NCI-H146 treated with DMSO at 0.1 percent for 48 hours (cell line): ENCODE measurements around the gene MUC2.

Source experiments
- DNase-seq: peaks from one replicate; lab custom pipeline; 2025; ENCODE audit not compliant: unreplicated experiment; lab: John Stamatoyannopoulos, UW

MUC2 gene

GRCh38 chr11:1036303-1036923 is 38.3 kb upstream of the MUC2 start, which contains the start of gene MUC6:
Gene MUC6 (minus strand): TSS chr11:1036718. CDS start chr11:1036655, 63 bp downstream.
- DNase-seq = peak; percentile 63

DNA sequence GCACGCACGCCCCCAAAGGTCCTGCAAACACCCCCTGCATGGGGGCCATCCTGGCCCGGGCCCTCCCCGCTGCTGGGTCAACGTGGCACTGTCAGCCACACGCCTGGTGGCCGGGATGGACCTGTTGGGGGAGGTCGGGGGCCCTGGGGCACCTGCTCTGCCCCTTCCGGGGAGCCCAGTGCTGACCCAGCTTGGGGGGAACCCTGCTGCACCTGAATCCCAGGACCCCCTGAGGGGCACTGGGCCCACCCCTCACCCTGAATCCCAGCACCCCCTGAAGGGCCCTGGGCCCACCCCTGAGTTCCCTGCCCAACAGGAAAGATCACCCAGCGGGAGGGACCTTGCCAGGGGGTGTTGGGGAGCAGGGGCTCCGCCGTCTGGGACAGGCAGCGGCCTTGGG is 37.7 kb upstream of the MUC2 start:
- DNase-seq = no peak

GRCh38 chr11:1037506-1038055 is 37.1 kb upstream of the MUC2 start:
- no peak for DNase-seq

DNA sequence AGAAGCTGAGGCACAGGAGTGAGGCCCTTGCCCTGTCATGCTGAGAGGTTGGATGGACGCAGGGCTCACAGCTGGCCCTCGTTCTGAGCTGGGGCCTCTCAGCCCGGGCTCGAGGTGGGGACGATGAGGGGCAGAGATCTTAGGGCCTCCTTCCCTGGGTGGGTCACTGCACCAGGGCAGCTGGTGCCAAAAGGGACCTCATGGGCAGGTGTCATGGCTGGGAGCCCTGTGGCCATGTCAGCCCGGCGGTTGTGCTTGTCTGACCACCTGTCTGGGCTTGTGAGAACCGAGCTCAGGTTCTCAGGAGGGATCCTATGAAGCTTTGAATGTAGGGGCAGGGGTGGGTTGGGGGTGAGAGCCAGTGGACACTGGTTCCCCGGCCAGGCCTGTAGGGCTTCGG is 36.3 kb upstream of the MUC2 start:
- no peak for DNase-seq

DNA sequence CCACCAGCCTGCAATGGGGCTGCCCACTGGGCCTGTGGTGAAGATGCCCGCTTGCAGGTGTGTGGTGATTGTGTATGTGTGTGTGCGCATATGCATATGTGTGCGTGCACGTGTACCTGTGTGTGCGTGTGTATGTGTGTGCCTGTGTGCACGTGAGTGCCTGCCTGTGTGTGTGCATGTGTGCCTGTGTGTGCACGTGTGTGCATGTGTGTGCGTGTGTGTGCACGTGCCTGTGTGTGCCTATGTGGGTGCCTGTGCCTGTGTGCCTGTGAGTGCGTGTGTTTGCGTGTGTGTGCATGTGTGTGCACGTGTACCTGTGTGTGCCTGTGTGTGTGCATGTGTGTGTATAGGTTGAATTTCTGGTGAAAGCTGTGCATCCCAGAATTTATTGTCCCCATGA is 35.8 kb upstream of the MUC2 start:
- DNase-seq = no peak

DNA sequence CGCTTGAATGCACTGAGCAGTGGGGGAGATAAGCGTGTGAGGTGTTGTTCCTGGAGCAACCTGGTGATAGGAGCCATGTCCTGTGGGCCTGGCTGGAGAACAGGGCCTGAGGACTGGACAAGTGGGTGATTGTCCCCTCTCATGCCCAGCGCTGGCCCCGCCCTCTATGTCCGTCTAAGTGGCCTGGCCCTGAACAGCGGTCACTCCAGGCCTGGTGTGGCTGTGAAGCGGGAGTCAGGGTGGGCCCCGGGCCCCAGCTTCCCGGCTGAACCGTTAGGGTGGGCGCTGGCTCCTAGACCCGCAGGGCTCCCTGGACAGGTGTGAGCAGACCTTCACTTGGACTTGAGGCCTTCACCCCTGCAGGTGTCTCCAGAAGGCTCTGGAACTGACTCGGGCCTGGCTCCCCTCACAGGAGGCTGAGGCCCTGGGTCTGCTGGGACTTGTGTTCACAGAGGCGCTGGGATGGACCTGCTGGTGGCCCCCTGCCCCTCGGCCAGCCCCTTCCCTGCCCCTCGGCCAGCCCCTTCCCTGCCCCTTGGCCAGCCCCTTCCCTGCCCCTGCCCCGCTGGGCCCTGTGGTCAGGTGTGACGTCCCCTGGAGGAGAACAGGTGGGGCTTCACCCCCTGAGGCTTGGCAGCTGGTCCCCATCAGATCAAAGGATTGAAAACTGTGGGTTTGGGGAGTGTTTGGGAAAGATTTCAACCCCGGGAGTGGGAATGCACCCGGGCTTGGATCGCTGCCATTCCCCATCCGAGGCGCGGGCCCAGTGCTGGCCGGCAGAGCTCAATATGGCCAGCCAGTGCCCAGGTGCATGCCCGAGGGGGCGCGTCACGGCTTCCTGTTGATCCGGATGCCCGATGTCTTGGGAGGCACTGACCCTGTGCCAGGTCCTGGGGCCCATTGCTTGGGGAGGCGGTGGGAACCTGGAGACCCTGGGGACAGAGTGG is 34.9 kb upstream of the MUC2 start:
- no peak for DNase-seq

DNA sequence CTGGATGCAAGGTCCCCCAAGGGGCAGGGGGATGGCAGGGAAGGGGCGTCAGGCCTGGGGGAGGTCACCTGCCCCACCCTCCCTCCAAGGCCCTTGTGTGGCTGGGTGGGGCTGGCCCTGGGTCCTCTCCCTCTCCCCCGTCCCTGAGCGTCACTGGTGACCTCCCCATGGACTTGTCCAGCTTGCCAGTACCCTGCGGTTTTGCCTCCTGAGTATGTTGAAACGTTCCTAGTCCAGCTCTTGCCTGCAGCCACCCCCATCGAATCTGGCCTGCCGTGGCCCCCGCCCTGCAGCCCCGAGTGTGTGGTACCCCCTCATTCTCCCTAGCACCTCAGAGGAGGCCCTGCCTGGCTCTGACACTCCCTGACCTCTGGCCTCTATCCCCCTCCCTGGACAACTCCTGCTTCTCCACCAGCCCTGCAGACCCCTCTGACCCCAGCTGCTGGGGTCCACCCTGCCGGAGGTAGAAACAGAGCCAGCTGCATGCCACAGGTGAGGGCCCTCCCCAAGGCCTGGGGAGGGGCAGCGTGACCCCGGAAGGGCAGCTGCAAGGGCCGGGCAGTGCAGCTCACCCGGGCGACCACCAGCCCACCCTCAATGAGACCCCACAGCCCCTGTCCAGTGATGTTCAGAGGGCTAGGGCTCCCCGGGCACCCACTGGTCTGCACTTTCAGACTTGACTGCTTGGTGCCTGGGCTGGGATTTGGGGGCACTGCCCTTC is 34.1 kb upstream of the MUC2 start:
- no peak for DNase-seq

GRCh38 chr11:1041149-1041467 is 33.6 kb upstream of the MUC2 start:
- no peak for DNase-seq

DNA sequence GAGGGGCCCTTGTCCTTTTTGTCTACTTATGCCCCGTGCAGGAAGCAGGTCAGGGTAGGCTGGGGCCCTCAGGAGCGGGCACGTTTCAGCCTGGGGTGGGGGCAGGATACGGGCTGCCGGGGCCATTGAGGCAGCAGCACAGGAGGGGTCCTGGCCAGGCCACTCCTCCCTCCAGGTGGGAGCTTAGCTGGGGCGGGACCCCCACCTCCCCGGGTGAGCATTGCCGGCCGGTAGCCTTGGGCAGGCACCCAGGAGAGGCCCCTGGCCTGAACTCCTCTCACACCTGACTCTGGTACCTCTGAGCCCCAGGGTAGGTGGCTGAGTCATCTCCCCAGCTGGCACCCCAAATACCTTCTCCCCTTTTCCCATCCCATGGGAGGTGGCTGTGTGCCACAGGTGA is 33.2 kb upstream of the MUC2 start:
- DNase-seq = no peak

DNA sequence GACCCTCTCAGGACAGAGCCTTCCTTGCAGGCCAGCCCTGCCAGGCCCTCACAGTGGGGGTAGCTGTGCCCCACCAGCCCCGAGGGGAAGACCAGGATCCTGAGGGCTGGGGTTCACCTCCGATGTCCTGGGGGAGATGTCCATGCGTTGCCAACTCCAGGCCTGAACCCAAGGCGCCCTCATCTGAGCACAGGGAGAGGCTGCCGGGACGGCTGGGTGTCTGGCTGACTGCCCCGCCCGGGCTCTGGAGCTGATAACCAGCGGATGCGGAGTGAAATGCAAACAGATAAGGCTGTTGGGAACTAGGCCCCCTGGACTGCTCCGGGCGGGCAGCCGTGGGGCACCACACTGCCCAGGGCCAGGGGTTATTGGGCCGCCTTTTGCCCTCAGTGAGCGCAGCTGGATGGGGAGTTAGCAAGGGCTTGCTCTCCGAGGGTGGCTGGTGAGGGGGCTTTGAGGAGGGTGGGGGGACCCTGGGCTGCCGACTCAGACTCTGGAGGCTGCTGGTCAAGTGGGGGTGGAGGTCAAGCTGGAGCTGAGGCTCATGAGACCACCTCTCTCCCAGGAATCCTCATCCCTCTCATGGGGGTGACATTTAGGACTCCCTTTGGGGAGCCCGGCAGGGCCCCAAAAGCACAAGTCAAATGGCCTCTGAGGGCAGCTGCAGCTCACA is 32.6 kb upstream of the MUC2 start:
- DNase-seq = peak; percentile 6

- no peak for DNase-seq
These were observed 31.8 kb upstream of the MUC2 start for GRCh38 chr11:1042626-1043562.

GRCh38 chr11:1043563-1044096 is 31.0 kb upstream of the MUC2 start:
- DNase-seq = peak; percentile 1

GRCh38 chr11:1044160-1044559 is 30.5 kb upstream of the MUC2 start:
- DNase-seq = no peak

GRCh38 chr11:1047595-1048156 is 27.0 kb upstream of the MUC2 start:
- no peak for DNase-seq

DNA sequence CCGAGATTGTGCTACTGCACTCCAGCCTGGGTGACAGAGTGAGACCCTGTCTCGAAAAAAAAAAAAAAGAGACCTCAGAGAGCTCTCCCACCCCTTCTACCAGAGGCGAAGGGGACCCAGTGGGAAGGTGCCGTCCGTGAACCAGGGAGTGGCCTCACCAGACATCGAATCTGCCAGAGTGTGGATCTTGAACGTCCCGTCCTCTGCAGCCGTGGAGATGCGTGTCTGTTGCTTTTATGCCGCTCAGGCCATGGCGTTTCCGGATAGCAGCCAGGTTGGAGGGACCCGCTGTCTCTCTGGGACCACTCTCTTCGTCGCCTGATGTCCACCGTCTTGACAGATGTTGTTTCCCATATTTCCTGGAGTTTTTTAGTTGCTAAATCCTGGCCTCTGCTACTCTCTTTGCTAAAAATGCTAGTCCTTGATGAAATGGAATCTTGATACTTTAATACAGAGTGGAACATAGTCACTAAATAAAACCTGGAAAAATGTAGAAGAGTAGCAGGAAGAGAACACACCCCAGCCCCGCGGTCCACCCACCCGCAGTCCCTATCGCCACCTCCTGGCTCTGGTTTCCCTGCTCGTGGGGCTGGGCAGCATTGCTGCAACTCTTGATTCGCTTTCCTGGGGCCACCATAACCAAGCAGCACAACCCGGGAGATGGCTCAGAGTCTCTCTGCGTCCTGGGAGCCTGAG is 26.2 kb upstream of the MUC2 start:
- DNase-seq = no peak

DNA sequence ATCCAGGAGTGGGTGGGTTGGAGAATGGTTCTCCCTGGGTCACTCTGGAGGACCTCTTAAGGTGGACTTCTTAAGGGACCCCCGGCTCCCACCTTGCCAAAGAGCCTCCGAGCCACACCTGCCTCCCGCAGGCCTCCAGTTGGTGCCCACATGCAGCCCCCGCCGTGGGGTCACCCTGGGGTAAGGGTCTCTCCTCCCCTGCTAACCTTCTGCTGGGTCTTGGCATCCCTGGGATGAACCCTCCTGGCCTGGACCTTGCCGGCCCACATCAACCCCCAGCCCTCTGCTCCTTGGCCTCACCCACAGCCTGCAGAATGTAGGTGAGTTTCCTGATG is 25.6 kb upstream of the MUC2 start:
- no peak for DNase-seq

DNA sequence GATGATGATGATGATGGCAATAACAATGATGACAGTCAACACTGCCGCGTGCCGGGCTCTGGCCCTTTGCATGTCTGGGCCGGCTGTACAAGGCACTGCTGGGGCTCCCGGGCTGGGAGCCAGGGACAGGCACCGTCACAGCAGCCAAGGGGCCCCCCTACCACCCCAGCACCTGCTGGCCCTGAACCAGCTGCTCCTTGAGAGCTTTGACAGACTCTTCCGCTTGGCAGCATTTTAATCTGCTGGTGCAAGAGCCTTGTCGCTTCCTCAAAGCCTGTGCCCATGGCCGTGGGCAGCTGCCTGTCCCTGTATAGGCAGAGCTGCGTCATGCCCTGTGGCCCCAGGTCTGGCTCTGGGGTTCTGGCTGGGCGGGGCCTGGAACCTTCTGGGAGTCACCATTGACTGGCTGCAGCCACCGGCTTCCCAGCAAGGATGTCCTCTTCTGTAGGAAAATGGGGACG is 25.2 kb upstream of the MUC2 start:
- no peak for DNase-seq

GRCh38 chr11:1049911-1050580 is 24.6 kb upstream of the MUC2 start:
- no peak for DNase-seq
